DOHH2 (cell line): Measurements from ENCODE around the gene PUM2.
A peak's percentile ranks its signal among the peaks of the same experiment; 100 is the strongest.

Source experiments
- CTCF ChIP-seq: fragments of 200-600 bp; sonication (generic); IDR thresholded peaks from one replicate; pipeline ENCODE4 v1.5.1; 2014; ENCODE audit warnings: antibody characterized with exemption, mild to moderate bottlenecking, low read depth, low read length; ENCODE audit not compliant: poor library complexity, severe bottlenecking
- EZH2phosphoT487 ChIP-seq: fragments of 200-600 bp; sonication (generic); IDR thresholded peaks from 2 replicates; pipeline ENCODE4 v1.6.1; 2017; ENCODE audit warnings: borderline replicate concordance, mild to moderate bottlenecking, antibody characterized with exemption, low read length, moderate library complexity, mixed read lengths

DNA sequence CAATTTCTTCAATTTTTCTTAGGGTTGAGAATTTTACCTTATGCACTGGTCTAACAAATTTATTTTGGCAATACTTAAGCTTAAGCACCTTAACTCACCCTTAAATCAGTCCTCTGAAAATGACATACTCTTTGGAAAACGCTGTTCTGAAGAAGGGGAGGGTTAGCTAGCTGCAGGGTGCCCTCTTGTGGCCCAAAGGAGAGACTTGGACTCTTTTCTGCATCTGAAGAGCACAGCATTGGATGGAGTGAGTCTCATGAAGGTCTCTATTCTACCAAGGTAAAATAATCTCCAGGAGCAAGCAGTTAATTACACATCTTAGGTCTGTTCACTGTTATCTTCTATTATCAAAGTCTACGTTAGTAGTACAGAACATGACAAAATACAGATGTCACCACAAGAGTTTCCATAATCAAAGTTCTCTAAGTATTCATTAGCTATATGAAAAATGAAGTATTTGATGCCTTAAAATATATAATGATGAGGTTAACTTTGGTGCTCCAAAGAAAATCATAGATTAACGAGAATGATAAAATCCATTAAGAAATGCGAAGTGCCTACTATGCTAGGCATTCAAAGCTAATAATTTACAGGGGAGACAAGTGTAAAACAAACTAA lies 24.4 kb downstream of the PUM2 start:
- TF ChIP-seq CTCF (peak; percentile 87), EZH2phosphoT487 (no peak)
